Activated CD8-positive, alpha-beta memory T cell treated with anti-CD3 and anti-CD28 coated beads for 48 hours (primary cell): ENCODE measurements around the gene MAD1L1.

Experiments
- DNase-seq, 3 experiments: peaks; one replicate each; pipeline ENCODE4 v3.0.0-alpha.2; 2020; ENCODE audit warnings: low read depth in 2 of 3, low spot score in 2 of 3

The MAD1L1 gene

DNA sequence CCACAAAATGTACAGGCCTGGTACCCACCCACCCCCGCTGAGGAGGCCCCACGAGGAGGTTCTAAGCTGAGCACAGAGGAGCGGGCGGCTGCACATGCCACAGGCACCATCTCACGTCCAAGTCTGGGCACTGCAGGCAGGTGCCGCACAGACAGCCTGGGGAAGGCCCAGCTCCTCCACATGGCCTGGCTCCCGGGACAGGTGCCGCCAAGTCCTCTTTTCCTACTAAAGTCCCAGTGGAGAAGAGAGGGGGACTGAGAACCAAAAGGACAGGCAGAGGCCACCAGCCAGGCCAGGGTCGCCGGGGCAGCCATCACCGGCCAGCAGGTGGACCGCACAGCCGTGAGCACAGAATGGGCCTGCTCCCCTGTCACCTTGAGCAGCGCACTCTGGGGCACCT lies 91.1 kb downstream of the MAD1L1 start:
- DNase-seq = no peak

DNA sequence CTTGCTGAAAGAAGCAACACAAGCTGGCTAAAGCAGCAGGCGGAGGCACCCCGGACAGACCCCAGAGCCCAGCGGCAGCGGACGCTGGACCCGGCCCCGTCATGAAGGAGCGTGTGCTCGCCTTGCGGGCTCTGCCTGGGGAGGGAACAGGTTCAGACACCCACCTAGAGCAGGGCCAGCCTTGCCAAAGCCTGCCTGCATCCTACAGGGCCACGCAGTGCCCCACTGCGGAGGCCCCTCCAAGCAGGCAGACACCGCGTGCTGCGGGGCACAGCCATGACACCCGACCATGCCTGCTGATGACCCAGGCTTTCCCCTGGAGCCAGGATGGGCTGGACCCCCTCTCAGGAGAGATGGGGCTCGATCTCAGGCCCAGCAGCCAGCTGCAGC lies 91.7 kb downstream of the MAD1L1 start:
- no peak for DNase-seq

DNA sequence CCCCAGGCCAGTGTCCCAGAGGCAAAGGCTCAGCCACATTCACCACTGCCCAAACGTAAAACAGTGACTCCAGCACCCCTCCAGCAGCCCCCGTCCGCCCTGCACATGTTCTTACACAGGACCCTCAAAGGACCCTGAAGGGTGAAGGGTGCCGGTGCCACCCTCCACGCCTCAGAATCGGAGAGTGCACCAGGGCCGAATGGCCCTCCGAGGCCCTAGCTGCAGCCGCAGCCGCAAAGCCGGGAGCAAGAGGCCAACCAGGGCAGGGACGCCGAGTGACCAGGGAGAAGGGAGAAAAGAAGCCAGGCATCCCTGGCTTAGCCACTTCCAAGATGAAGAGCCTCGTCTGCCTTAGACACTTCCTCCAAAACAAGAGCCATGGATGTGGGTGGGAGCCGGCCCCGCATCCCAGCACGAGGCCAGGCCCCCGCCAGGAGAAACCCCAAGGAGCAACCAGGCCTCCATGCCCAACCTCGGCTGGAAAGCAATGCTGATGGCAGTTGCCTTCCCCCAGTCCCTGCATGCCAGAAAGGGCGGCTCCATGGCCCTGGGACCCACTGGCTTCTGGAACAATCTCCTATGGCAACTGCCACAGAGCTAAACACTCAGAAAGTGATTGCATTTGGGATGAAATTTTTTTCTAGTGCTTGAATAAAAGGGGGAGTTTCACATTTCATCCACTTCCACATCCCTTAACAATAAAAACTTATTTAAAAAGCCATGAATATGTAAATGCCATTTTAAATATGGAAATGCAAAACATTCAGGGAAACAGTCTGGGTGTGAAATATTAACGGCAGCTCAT lies 92.3 kb downstream of the MAD1L1 start:
- DNase-seq = no peak

DNA sequence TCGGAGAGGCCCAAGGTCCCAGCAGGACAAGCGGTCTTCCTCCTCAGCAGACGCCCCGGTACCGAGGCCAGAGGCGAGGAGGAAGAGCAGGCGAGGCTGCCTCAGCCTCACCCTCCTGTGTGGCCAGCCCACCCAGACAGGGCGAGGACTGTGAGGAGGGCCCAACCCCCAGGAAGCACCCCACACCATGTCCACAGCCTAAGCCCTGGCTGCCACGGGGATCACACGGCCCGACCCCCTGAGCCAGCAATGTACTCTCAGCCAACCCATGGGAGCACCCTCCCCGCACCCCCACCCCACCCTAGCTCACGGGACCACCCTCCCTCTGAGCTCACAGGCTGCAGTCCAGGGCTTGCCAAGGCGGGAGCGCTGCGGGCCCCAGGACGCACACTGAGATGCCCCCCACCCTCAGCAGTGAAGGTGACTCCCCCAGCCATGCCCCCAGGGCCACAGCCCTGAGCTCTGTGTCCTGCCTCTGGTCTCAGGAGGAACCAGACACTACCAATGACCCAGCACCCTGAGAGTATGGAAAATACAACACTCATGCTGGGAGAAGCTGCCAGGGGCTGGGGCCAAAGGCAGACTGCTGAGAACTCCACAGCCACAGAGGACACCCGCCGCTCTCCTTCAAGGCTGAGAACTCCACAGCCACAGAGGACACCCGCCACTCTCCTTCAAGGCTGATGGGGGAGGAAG lies 93.6 kb downstream of the MAD1L1 start:
- DNase-seq = no peak

DNA sequence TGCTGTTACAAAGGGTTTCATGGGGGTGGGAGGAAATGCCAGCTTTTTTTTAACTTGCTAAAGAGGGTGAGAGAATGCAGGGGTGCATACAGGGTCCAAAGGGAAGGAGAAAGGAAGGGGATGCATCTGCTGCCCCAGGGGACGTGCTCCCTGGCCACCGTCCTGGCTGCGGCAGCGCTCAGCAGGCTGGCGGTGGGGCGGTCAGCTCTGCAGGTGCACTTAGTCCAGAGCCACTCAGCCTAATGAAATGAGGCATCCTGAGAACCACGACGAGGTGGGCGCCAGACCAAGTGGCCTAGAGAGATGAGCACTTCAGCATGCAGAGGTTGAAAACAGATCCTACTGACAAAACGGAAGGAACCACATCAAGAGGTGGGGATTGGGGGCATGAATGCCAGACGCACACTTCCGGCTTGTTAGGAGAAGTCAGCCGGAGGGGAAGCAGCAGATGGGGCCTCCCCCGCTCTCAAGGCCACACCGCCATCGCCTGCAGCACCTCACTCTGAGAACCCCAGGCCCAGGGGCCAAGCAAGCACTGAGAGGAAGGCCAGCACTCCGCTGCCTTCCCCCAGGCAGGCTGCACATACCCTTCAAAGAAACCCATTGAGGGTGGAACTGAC lies 94.5 kb downstream of the MAD1L1 start:
- peak in 2 of 3 experiments; percentile 11 to 26 for DNase-seq

DNA sequence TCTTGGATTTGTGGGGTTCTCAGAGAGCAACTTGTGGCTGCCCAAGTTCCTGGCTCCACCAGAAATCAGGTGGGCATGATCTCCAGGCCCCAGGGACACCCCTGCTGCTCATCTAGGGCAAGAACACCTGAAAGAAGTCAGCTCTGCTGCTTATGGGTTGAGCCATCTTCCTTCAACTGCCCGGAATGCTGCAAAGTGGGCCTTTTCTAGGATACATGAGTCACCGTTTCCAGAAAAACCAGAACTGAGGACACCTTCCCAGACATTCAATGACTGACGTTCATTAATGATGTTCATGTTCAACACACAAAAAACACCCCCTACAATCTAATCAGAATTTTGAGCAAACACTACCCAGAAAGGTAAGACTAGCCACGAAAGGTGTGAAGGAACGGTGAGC lies 98.0 kb downstream of the MAD1L1 start:
- DNase-seq = no peak

DNA sequence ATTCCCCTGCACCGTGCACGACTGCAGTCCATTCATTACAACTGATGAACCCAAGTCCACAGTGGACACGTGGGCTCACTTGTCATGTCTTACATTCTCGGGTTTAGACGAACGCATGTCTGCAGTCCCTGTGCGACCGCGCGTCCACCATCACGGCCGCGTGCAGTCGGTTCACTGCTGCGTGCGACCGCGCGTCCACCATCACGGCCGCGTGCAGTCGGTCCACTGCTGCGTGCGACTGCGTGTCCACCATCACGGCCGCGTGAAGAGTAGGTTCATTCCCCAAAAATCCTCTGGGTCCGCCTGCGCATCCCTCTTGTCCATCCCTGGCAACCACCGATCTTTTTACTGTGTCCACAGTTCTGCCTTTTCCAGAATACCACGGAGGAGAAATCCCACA lies 100.5 kb downstream of the MAD1L1 start:
- no peak for DNase-seq

DNA sequence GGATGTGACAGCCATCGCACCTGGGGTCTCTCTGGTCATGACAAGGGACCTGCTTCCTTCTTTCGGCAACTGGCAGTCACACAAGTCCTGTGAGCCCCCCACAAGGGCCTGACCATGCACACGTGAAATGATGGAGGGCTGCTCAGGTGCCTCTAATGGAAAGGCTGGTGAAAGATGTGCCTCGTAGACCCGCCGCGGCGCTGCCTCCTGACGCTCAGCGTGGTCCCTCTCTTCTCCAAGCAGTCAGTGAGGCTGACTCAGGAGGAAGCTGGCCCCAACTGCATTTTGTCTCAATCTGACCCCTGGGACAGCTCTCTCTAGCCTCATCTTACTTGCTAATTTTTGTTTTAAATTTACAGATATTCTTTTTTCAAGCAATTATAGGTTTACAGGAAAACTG lies 100.9 kb downstream of the MAD1L1 start:
- DNase-seq = no peak

DNA sequence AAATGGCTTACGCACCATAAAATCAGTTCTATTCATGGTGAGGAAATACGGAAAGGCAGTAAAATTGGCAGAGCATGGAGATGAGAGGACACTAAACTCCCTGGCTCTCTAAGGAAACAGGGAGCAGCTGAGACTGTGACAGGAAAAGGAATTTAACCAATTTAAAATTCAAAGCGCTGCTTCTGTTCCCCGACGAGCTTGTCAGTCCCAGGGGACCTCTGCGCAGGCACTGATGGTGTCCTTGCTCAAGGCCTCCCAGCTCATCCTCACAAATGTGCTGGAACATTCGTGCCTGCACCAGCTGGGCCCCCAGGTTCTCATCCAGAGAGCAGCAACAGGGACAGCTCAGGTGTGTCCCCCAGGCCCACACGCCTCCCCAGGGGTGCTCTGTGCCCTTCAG lies 101.4 kb downstream of the MAD1L1 start:
- DNase-seq = no peak

DNA sequence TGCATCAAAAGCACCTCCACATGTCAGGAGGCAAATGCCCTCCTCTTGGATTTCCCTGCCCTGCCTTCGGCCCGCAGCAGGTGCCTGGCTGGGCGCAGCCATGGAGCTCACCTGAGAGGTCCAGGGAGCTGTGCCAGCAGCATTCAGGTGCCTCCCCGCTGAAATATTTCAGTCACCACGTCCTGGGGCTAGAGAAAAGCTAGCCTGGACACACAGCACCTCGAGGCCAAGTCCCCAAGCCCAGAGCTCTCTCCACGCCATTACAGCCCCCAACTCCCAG lies 102.7 kb downstream of the MAD1L1 start:
- no peak for DNase-seq

DNA sequence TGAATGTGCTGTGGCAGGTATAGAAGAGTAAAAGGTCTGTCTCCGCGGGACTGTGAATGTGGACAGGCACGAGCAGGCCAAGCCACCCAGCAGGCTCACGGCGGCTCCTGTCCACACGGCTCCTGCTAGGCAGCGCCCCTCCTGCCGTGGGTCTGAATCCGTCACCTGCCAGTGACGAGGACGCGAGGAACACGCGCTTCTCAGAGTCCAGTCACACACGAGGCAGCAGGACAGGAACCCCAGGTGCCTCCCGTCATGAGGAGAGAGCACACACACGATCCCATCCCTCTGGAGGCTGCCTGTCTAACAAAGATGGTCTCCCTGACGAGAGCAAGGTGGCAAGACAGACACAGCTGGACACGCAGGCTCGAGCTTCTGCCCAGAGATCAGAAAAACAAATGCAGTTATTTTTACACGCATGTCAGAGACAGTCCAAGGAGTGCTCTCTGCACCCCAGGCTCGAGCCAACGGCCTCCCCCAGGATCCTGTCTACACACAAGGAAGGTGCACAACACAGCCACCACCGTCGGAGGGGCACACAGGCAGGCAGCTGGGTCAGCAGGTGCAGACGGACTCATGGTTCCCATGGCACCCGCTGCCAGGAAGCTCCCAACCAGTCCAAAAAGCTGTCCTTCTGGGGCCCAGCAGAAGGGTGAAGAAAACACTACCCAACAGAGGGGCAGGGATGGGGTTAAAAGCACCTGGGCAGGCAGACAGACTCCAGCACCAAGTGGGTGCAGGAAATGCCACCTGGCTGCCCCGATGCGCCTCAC lies 103.2 kb downstream of the MAD1L1 start:
- no peak for DNase-seq

DNA sequence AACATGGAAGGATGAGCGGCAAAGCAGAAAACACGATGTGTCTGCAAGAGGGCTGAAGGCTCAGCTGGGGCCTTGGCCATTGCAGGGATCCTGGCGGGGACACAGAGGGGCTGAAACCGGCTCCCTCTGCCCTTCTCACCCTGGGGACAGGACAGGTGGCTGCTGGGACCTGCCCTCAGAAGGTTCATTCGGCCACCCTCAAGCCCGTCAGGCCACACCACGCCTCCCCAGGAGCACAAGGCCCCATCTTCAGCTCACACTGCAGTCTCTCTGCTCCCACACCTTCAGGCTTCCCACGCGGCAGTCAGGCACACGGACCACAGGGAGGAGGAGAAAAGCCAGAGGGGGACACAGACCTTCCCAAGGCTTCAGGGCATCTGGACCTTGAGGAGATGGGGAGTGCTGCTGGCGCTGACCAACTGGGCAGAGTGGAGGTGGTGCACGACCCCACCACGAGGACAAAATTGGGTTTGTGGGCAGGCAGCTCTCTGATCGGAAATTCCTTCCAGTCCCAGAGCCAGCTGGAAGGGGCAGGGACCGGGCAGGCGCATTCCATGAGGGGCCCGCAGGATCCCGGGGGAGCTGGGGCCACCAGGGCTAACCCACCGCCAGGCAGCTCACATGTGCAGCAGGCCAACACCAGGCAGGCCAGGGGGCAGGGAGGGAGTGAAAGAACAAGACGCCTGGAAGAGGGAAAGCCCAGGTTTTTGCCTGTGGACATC lies 104.0 kb downstream of the MAD1L1 start:
- no peak for DNase-seq

DNA sequence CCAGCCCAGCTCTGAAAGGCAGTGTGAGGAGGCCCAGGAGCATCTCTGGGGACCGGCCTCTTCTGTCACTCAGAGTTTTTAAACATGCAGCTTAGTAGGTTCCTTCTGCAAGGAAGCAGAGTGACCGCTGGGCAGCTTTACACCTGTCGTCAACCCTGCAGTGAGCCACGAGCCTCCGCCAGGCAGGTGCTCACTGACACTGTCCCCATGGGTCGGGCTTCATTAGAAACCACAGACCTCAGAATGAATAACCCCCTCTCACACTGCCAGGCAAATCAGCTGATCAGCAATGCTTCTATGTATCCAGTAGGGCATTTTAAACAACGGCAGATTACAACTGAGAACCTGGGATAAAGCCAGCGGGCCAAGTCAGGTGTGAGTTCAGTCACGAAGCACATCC lies 106.1 kb downstream of the MAD1L1 start:
- no peak for DNase-seq

DNA sequence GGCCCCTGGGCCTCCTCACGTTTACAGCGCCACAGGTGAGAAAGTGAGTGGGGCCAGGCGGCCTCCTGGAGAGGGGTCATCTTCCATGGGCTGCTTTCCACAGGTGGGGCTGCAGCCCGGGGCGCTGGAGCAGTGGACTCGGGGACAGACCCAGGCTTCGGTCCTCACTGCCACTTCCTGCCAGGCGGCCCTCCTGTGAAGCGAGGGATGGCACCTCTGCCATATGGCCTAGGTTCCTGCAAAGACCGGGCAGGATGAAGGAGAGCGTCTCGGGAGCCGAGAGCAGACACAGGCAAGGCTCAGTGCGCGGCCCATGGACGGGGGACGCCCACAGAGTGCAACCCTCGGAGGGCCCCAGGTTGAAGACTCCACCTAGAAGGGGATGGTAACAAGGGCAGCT lies 106.8 kb downstream of the MAD1L1 start:
- no peak for DNase-seq

DNA sequence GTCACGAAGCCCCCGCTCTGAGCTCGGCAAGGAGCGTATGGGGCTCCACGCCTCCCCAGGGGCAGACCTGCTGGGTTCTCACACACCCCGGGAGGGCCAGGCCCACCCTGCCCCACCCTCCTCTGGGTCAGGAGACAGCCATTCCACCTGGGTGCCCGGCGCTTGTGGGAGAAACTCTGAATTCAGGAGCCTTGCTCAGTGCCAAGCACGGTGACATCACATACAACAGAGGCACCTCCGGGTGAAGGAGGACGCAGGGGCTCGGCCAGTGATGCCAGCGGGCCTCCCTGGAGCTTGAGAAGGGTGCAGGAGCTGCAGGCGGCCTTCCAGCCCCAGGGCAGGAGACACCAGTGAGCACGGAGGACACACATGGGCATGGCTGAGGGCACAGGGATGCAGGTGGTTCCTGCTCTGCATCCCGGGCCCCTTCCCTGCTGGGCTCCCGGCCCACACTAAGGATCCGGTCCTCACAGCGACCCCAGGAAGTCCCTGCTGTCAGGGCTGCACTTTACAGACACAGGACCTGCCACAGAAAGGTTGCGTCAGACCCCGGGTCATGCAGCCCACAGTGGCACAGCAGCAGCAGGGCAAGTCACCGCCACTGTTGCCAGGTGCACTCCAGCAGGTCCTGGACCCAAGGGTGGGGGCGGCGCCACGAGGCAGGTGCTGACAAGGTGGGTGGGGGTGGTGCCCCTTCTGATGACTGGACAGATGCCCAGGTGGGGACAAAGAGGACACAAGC lies 108.0 kb downstream of the MAD1L1 start:
- no peak for DNase-seq

DNA sequence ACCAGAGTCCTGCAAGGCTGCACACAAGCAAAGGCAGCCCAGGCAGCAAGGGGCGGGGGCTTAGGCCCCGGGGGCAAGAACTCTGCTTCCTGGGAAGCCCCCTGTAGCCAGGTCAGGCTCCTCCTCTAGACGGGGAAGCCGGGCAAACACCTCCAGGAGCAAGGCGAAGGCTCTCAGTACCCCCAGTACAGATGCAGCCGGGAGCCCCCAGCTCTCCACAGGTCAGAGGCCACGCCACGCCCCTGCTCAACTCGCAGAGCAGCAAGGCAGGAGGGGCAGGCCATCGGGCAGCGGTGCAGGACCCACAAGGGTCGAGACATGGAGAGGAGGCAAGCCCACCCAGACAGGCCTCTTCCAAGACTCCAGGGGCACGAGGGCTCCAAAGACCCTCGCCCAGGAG lies 108.8 kb downstream of the MAD1L1 start:
- DNase-seq = no peak

DNA sequence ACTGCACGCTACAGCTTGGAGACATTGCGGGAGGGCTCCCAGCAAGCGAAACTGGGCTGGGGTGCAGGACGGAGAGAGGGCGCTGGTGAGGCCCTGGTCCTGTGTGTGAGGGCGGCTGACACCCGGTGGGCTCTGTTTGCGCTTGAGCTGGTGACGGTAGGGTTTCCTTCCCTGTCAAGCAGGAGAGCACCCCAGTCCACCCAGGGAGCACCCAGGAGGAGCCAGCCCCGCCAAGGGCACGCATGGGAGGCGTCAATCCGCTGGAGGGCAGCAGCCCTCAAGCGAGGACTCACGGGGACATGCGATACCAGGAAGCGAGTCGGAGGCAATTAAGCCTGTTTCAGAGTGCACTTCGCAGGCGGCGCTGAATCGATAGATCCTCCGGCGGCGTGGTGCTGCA lies 109.4 kb downstream of the MAD1L1 start:
- no peak for DNase-seq

DNA sequence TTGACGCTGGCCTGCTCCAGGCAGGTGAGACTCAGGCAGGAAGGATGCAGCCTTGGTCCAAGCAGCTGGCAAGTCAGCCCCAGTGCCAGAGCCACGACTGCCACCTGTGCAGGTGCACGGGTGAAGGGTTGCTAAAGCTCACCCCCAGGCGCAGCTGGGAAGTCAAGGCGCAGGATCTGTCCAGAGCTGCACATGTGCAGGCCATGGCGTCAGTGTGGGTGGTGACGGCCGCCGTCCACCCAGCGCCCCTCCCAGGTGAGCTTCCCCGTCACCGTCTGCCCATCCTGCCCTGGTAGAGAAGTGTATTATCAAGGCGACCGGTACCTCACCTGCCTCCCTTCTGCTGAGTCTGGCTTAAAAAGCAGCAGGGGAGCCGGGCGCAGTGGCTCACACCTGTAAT lies 110.1 kb downstream of the MAD1L1 start:
- DNase-seq = no peak

DNA sequence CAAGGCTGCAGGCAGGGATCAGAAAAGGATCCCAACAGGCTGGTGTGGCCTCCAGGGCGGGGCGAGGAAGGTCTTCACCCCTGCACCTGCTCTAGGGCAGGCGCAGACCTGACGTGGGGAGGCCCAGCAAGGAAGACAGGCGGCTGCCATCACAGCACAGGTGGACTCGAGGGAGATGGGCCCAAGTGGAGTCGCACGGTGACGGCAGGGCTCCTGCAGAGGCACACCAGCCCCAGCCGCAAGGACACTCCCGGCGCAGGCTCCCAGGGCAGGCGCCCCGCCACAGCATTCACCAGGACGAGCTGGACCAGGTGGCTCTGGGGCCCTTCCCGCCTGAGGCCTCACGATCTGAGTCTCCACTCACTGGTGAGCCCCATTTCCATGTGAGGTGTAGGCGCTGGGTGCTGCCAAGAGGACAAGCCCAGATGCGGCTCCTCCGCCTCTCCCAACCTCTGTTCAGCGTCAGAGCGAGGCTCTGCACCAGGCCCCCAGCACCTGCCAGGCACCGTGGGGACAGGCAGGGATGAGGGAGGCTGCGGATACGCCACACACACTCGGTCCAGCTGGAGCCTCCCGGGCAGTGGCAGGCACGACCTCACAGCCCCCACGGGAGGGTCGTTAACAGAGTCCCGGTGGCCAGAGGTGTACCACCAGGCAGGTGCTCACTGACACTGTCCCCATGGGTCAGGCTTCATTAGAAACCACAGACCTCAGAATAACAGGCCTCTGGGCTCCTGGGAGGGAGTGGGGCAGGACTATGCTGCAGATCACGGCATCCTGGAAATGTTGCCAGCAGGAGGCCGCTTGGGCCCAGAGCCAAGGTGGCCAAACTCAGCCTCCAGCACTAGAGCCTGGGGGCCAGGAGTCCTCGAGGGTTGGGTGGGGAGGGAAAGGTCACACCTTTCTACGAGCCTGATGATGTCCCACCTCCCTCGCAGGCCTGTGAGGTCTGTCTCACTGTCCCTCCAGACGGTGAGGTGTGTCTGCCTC lies 111.6 kb downstream of the MAD1L1 start:
- no peak for DNase-seq
